ENCODE data around the gene UBE2U.

The UBE2U gene

GRCh38 chr1:64195081-64195395 is 8.4 kb upstream of the UBE2U start:
- in situ Hi-C loops (cut with MboI; ENCODE audit: low sequenced_read_pairs, unreplicated experiment) = no loop called here
- TF ChIP-seq, protein P1, sequence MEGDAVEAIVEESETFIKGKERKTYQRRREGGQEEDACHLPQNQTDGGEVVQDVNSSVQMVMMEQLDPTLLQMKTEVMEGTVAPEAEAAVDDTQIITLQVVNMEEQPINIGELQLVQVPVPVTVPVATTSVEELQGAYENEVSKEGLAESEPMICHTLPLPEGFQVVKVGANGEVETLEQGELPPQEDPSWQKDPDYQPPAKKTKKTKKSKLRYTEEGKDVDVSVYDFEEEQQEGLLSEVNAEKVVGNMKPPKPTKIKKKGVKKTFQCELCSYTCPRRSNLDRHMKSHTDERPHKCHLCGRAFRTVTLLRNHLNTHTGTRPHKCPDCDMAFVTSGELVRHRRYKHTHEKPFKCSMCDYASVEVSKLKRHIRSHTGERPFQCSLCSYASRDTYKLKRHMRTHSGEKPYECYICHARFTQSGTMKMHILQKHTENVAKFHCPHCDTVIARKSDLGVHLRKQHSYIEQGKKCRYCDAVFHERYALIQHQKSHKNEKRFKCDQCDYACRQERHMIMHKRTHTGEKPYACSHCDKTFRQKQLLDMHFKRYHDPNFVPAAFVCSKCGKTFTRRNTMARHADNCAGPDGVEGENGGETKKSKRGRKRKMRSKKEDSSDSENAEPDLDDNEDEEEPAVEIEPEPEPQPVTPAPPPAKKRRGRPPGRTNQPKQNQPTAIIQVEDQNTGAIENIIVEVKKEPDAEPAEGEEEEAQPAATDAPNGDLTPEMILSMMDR (IDR thresholded peaks at IDR 0.05; ENCODE audit: borderline replicate concordance, control extremely low read depth, extremely low read depth, insufficient read depth, missing control alignments) = no peak

DNA sequence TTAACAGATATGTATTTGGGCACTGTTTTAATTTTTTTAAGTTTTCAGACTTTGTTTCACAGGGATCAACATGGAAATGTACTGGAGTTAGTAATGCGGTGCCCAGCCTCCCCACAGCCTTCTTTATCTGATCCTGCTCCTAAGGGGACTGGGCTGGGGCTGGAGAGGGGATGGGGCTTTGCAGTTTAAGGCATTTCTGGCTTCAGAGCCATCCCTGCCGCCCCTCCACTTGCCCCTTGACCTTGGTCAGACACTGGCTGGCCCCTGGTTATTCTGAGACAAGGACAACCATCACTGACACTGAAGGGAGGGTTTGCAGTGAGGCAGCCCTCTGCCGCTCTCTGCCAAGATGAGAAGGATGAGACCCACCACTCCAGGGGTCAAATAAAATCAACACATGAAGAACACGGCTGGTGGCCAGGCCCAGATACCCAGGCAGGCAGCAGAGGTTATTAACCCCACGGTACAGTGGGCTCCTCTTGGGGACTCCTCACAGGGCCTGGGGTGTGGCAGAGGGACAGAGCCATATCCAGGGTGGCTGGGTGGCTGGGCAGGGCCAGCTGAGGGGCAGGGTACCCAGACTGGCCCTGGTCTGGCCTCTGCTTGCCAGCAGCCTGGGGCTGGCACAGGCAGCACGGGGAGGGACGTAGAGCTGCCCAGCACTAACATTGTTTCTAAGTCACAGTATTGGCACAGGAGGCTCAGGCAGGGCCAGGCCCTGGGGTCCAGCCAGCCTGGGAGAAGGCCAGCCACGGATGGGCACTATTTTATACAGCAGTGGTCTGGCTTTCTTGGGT is 7.2 kb upstream of the UBE2U start:
- no peak for DNase-seq (ENCODE audit: low spot score)
- in situ Hi-C loops (cut with MboI; ENCODE audit: low sequenced_read_pairs, unreplicated experiment) = no loop called here
- TF ChIP-seq, protein P1 (IDR thresholded peaks at IDR 0.05; ENCODE audit: borderline replicate concordance, control extremely low read depth, extremely low read depth, insufficient read depth, missing control alignments) = no peak

More at GRCh38 chr1:64195081-64195395, 8.4 kb upstream of the UBE2U start:
- no peak for DNase-seq (ENCODE audit: low spot score)

DNA sequence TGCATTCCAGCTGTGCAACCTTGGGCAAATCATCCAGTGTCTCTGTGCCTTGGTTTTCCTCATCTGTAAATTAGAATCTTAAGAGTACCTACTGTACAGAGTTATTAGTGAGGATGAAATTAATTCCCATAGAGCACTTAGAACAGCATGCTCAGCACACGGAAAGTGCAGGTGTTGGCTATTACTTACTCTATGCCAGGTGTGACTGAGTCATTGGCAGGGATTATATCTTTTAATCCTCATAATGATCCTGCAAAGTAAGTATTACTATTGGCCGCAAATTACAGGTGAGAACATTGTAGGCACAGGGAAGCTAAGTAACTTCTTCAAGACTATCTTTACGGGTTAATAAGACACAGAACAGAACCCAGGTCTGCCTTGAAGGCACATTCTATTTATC is 6.3 kb upstream of the UBE2U start:
- in situ Hi-C loops (cut with MboI; ENCODE audit: low sequenced_read_pairs, unreplicated experiment) = no loop called here
- TF ChIP-seq, protein P1 (IDR thresholded peaks at IDR 0.05; ENCODE audit: borderline replicate concordance, control extremely low read depth, extremely low read depth, insufficient read depth, missing control alignments) = no peak
- DNase-seq (ENCODE audit: low spot score) = no peak

GRCh38 chr1:64199154-64199553 is 4.3 kb upstream of the UBE2U start:
- TF ChIP-seq, protein P1 (IDR thresholded peaks at IDR 0.05; ENCODE audit: borderline replicate concordance, control extremely low read depth, extremely low read depth, insufficient read depth, missing control alignments) = no peak
- in situ Hi-C loops (cut with MboI; ENCODE audit: low sequenced_read_pairs, unreplicated experiment) = no loop called here
- DNase-seq (ENCODE audit: low spot score) = no peak

- TF ChIP-seq, protein P1 (IDR thresholded peaks at IDR 0.05; ENCODE audit: borderline replicate concordance, control extremely low read depth, extremely low read depth, insufficient read depth, missing control alignments) = no peak
- DNase-seq (ENCODE audit: low spot score) = no peak
- in situ Hi-C loops (cut with MboI; ENCODE audit: low sequenced_read_pairs, unreplicated experiment) = no loop called here
Measured at GRCh38 chr1:64200064-64200463, 3.4 kb upstream of the UBE2U start.

GRCh38 chr1:64209221-64209620 is 5.8 kb downstream of the UBE2U start:
- TF ChIP-seq, protein P1 (IDR thresholded peaks at IDR 0.05; ENCODE audit: borderline replicate concordance, control extremely low read depth, extremely low read depth, insufficient read depth, missing control alignments) = no peak
- DNase-seq (ENCODE audit: low spot score) = no peak
- in situ Hi-C loops (cut with MboI; ENCODE audit: low sequenced_read_pairs, unreplicated experiment) = no loop called here
